ENCODE measurements around the gene RNF13.
"Not testable (repeated sequence)": the region's sequence is repeated elsewhere in the genome, so short reads cannot be mapped to it uniquely, and the experiment has no call there.

The RNF13 gene

DNA sequence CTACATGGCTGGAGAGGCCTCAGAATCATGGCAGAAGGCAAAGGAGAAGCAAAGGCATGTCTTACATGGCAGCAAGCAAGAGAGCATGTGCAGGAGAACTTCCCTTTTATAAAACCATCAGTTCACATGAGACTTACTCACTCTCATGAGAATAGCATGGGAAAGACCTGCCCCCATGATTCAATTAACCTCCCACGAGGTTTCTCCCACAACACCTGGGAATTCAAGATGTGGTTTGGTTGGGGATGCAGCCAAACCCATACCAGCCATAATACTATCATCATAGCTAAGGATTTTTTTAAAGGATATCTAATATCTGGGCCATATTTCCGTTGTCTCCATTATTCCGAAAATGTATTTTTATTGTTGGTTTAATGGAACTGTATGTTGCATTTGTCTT, 26.5 kb downstream of the RNF13 start:
- H3K4me1 Mint-ChIP-seq = peaks cover 11% of the 10 kb centered on the region

GRCh38 chr3:149839896-149840295, 26.9 kb downstream of the RNF13 start:
- no peaks in the 10 kb centered on the region for H3K27me3 Mint-ChIP-seq
- no peak overlapping the region for H3K4me3 Mint-ChIP-seq
- H3K4me1 Mint-ChIP-seq = peaks cover 11% of the 10 kb centered on the region
- peaks cover 31% of the 10 kb centered on the region for H3K9me3 Mint-ChIP-seq
- CTCF ChIA-PET = no interaction called here
- H3K36me3 Mint-ChIP-seq = peaks cover 25% of the 10 kb centered on the region
- DNase-seq = no peak
- no peak overlapping the region for H3K27ac Mint-ChIP-seq

More for the DNA sequence above, 26.5 kb downstream of the RNF13 start:
- DNase-seq, H3K27ac Mint-ChIP-seq, CTCF ChIA-PET, H3K27me3 Mint-ChIP-seq, H3K4me3 Mint-ChIP-seq: not testable (repeated sequence)
- Mint-ChIP-seq H3K36me3 (peaks cover 29% of the 10 kb centered on the region), H3K9me3 (peaks cover 35% of the 10 kb centered on the region)

DNA sequence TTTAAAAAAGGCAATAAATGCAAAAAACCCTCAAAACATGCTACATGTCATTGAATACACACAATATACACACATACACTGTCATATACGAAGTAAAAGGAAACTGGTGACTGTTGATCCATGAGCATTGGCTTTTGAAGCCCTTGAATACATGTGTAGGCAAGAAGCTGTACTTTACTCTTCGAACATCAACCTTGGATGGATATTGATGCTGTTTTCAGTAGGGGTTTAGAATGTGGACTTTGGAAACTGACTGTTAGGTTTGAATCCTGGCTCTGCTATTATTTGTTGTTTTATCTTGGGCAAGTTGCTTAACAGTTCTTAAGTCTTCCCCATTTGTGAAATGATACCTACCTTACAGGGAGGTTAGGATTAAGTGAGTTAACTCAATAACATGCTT, 30.5 kb downstream of the RNF13 start:
- H3K4me1 Mint-ChIP-seq = peaks cover 11% of the 10 kb centered on the region
- H3K36me3 Mint-ChIP-seq = peaks cover 20% of the 10 kb centered on the region
- no peaks in the 10 kb centered on the region for H3K27me3 Mint-ChIP-seq
- peaks cover 6% of the 10 kb centered on the region for H3K9me3 Mint-ChIP-seq
- DNase-seq = no peak
- no peak overlapping the region for H3K4me3 Mint-ChIP-seq
- CTCF ChIA-PET = no interaction called here
- no peak overlapping the region for H3K27ac Mint-ChIP-seq

- no peak for DNase-seq
- CTCF ChIA-PET = interaction anchor here (1.8 to 2.0 kb wide), 2 partner anchors 9 to 36 kb away, joined by 4 to 8 read pairs; no protein-coding TSS in a partner anchor
- H3K9me3 Mint-ChIP-seq = peaks cover 6% of the 10 kb centered on the region
- peaks cover 11% of the 10 kb centered on the region for H3K4me1 Mint-ChIP-seq
- H3K4me3 Mint-ChIP-seq = no peak overlapping the region
- no peak overlapping the region for H3K27ac Mint-ChIP-seq
- no peaks in the 10 kb centered on the region for H3K27me3 Mint-ChIP-seq
- H3K36me3 Mint-ChIP-seq = peaks cover 22% of the 10 kb centered on the region
Measured at GRCh38 chr3:149844091-149844490, 31.1 kb downstream of the RNF13 start.

DNA sequence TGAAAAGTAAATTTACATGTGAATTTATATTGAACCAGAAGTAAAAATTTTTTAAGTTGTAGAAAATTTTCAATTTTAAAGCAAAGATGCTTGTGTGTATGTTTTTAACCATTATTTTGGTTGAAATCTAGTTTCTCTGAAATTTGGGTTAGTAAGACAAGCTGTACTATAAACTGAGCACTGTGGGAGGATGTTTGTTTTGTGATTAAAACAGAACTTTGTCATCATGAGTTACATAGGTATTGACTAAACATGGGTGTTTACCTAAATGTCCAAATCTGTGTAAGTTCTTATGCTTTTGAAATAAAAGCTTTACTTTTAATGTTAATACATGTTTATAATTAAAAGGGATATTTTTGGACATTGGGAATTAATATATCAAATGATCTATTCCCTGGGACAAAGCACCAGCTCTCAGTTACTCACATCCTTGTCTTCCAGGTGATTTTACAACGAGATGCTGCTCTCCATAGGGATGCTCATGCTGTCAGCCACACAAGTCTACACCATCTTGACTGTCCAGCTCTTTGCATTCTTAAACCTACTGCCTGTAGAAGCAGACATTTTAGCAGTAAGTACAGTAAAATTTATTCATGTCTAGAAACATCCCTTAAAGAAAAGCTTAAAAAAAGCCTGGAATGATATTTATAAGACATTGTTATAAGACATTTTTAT, 32.7 kb downstream of the RNF13 start:
- no peaks in the 10 kb centered on the region for H3K9me3 Mint-ChIP-seq
- peaks cover 6% of the 10 kb centered on the region for H3K4me1 Mint-ChIP-seq

GRCh38 chr3:149848238-149848637, 35.2 kb downstream of the RNF13 start:
- CTCF ChIA-PET = no interaction called here
- H3K27ac Mint-ChIP-seq = no peak overlapping the region
- H3K4me1 Mint-ChIP-seq = no peaks in the 10 kb centered on the region
- no peak for DNase-seq
- no peaks in the 10 kb centered on the region for H3K9me3 Mint-ChIP-seq
- no peak overlapping the region for H3K4me3 Mint-ChIP-seq
- H3K27me3 Mint-ChIP-seq = no peaks in the 10 kb centered on the region
- H3K36me3 Mint-ChIP-seq = peaks cover 40% of the 10 kb centered on the region

More for the DNA sequence above, 32.7 kb downstream of the RNF13 start:
- Mint-ChIP-seq H3K27ac (no peak overlapping the region), H3K4me3 (no peak overlapping the region), H3K27me3 (no peaks in the 10 kb centered on the region), H3K36me3 (peaks cover 26% of the 10 kb centered on the region)
- no peak for DNase-seq
- CTCF ChIA-PET = interaction anchor here (1.8 to 2.0 kb wide), 2 partner anchors 11 to 37 kb away, joined by 4 to 8 read pairs; no protein-coding TSS in a partner anchor

DNA sequence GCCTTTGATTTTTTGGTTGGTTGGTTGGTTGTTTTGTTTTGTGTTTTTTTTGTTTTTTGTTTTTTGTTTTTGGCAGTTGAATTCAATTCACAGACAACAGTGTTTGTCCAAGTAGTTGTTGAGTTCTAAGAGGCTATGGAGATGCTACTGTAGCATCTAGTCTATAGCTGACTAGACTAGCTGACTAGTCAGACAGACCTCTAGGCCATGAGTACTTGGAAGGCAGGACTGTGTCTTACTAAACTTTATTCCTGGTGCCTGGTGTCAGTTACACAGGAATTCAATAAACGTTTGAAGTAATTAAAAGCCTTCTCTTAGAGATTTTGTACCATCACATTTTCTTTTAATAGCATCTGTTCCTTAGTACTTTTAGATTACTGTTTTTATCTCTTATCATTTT, 35.7 kb downstream of the RNF13 start:
- H3K4me1 Mint-ChIP-seq = no peaks in the 10 kb centered on the region
- CTCF ChIA-PET = no interaction called here
- no peak for DNase-seq
- peaks cover 41% of the 10 kb centered on the region for H3K36me3 Mint-ChIP-seq
- H3K9me3 Mint-ChIP-seq = no peaks in the 10 kb centered on the region
- H3K27ac Mint-ChIP-seq = no peak overlapping the region
- H3K27me3 Mint-ChIP-seq = no peaks in the 10 kb centered on the region
- no peak overlapping the region for H3K4me3 Mint-ChIP-seq

GRCh38 chr3:149850787-149851584, 38.0 kb downstream of the RNF13 start:
- Mint-ChIP-seq H3K9me3 (no peaks in the 10 kb centered on the region), H3K4me3 (no peak overlapping the region), H3K36me3 (peaks cover 55% of the 10 kb centered on the region), H3K27ac (no peak overlapping the region), H3K27me3 (no peaks in the 10 kb centered on the region), H3K4me1 (no peaks in the 10 kb centered on the region)
- CTCF ChIA-PET = interaction anchor here (1.4 kb wide), 1 partner anchor 17 kb away, joined by 4 read pairs; no protein-coding TSS in a partner anchor
- no peak for DNase-seq

GRCh38 chr3:149858911-149859310, 45.9 kb downstream of the RNF13 start:
- H3K4me1 Mint-ChIP-seq = no peaks in the 10 kb centered on the region
- CTCF ChIA-PET = no interaction called here
- H3K27me3 Mint-ChIP-seq = no peaks in the 10 kb centered on the region
- H3K4me3 Mint-ChIP-seq = no peak overlapping the region
- H3K27ac Mint-ChIP-seq = no peak overlapping the region
- no peaks in the 10 kb centered on the region for H3K9me3 Mint-ChIP-seq
- DNase-seq = no peak
- H3K36me3 Mint-ChIP-seq = peaks cover 33% of the 10 kb centered on the region

DNA sequence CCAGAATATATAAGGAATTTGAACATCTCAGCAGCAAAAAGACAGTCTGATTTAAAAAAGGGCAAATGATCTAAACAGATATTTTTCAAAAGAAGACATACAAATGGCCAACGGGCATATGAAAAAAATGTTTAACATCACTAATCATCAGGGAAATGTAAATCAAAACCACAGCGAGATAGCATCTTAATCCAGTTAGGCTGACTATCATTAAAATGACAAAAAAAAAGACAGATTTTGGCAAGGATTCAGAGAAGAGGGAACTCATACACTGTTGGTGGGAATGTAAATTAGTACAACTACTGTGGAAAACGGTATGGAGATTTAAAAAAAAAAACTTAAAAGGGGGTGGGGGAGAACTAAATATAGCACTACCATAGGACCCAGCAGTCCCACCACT, 47.9 kb downstream of the RNF13 start:
- Mint-ChIP-seq H3K4me1 (no peaks in the 10 kb centered on the region), H3K36me3 (peaks cover 31% of the 10 kb centered on the region)

GRCh38 chr3:149867563-149867962, 54.5 kb downstream of the RNF13 start:
- no peak for DNase-seq
- CTCF ChIA-PET = interaction anchor here (1.1 kb wide), 1 partner anchor 17 kb away, joined by 4 read pairs; no protein-coding TSS in a partner anchor
- Mint-ChIP-seq H3K36me3 (peaks cover 33% of the 10 kb centered on the region), H3K9me3 (peaks cover 14% of the 10 kb centered on the region), H3K4me3 (no peak overlapping the region), H3K27me3 (no peaks in the 10 kb centered on the region), H3K27ac (no peak overlapping the region), H3K4me1 (no peaks in the 10 kb centered on the region)

More for the DNA sequence above, 47.9 kb downstream of the RNF13 start:
- CTCF ChIA-PET = no interaction called here
- Mint-ChIP-seq H3K4me3 (no peak overlapping the region), H3K9me3 (peaks cover 1% of the 10 kb centered on the region), H3K27me3 (no peaks in the 10 kb centered on the region), H3K27ac (no peak overlapping the region)
- no peak for DNase-seq

DNA sequence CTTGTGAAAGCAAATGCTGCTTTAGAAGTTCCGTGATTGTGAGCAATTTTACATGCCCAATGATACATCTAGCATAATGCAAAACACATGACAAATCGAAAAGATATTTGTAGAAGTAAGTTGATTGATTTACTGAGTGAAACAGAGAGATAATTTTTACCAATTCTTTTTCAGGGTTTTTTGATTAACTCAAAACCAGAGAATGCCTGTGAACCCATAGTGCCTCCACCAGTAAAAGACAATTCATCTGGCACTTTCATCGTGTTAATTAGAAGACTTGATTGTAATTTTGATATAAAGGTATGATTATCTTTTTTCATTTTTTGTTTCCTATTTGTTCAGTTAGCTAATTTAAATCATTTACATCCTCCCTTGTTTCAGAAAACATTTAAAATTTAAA, 58.8 kb downstream of the RNF13 start:
- H3K4me3 Mint-ChIP-seq = no peak overlapping the region
- H3K4me1 Mint-ChIP-seq = no peaks in the 10 kb centered on the region
- H3K27ac Mint-ChIP-seq = no peak overlapping the region
- CTCF ChIA-PET = no interaction called here
- no peak for DNase-seq
- peaks cover 27% of the 10 kb centered on the region for H3K36me3 Mint-ChIP-seq
- H3K27me3 Mint-ChIP-seq = no peaks in the 10 kb centered on the region
- peaks cover 11% of the 10 kb centered on the region for H3K9me3 Mint-ChIP-seq

- no peak overlapping the region for H3K27ac Mint-ChIP-seq
- DNase-seq = no peak
- peaks cover 9% of the 10 kb centered on the region for H3K9me3 Mint-ChIP-seq
- CTCF ChIA-PET = interaction anchor here (1.1 kb wide), 1 partner anchor 9 kb away, joined by 3 read pairs; no protein-coding TSS in a partner anchor
- H3K4me1 Mint-ChIP-seq = no peaks in the 10 kb centered on the region
- no peaks in the 10 kb centered on the region for H3K27me3 Mint-ChIP-seq
- peaks cover 23% of the 10 kb centered on the region for H3K36me3 Mint-ChIP-seq
- H3K4me3 Mint-ChIP-seq = no peak overlapping the region
Measured at GRCh38 chr3:149872589-149872988, 59.6 kb downstream of the RNF13 start.

- Mint-ChIP-seq H3K36me3 (peaks cover 9% of the 10 kb centered on the region), H3K27ac (no peak overlapping the region), H3K9me3 (no peaks in the 10 kb centered on the region), H3K4me1 (no peaks in the 10 kb centered on the region), H3K4me3 (no peak overlapping the region), H3K27me3 (no peaks in the 10 kb centered on the region)
- CTCF ChIA-PET = interaction anchor here (0.6 kb wide), 2 partner anchors 13 to 341 kb away, joined by 3 read pairs; no protein-coding TSS in a partner anchor
- no peak for DNase-seq
Measured at GRCh38 chr3:149877668-149878067, 64.7 kb downstream of the RNF13 start.
